Naive B cell (primary cell): Measurements from ENCODE around the gene SEMA3A. TPM values are rescaled to one million over a fixed set of nuclear protein-coding genes. Genes with fewer than 3 reads are reported as not detected.

Source experiments
- ATAC-seq, 2 donors: fragments of 150-1000 bp; cut with Tn5 transposase; 2 replicates each; pipeline ENCODE4 v1.10.0; 2021; ENCODE audit warnings: low read depth in 2 of 2, mild to moderate bottlenecking in 2 of 2, moderate library complexity in 2 of 2
- DNase-seq: peaks from one replicate; pipeline ENCODE4 v3.0.0; 2022
- H3K27ac Mint-ChIP-seq, 6 donors: one replicate each; pipeline ENCODE4 v1.8.0; 2020 to 2022; ENCODE audit warnings: mild to moderate bottlenecking in 6 of 6, mixed read lengths in 6 of 6, moderate library complexity in 5 of 6, inconsistent platforms in 2 of 6
- H3K27me3 Mint-ChIP-seq, 3 donors: one replicate each; pipeline ENCODE4 v1.8.0; 2021 to 2022; ENCODE audit warnings: mixed read lengths in 3 of 3, mild to moderate bottlenecking in 1 of 3
- H3K36me3 Mint-ChIP-seq, 2 donors: one replicate each; pipeline ENCODE4 v1.8.0; 2020 to 2022; ENCODE audit warnings: mixed read lengths in 2 of 2, inconsistent platforms in 1 of 2, mild to moderate bottlenecking in 1 of 2
- H3K4me1 Mint-ChIP-seq, 3 donors: one replicate each; pipeline ENCODE4 v1.8.0; 2020 to 2022; ENCODE audit warnings: mixed read lengths in 3 of 3, inconsistent platforms in 1 of 3, mild to moderate bottlenecking in 1 of 3, moderate library complexity in 1 of 3
- H3K4me3 Mint-ChIP-seq, 8 donors: one replicate each; pipeline ENCODE4 v1.8.0; 2020 to 2022; ENCODE audit warnings: mild to moderate bottlenecking in 8 of 8, mixed read lengths in 8 of 8, moderate library complexity in 8 of 8, inconsistent platforms in 2 of 8
- H3K9me3 Mint-ChIP-seq, 7 donors: one replicate each; pipeline ENCODE4 v1.8.0; 2020 to 2022; ENCODE audit warnings: mixed read lengths in 7 of 7, mild to moderate bottlenecking in 5 of 7, inconsistent platforms in 2 of 7, moderate library complexity in 1 of 7
- polyA plus RNA-seq, 6 donors: library from polyadenylated mRNA; unstranded; fragments of 300-500 nt; fragmentation: Illumina TruSeq; gene quantifications; one replicate each; pipeline ENCODE4 v1.2.3, GENCODE V29; 2021; ENCODE audit warnings: low read depth in 6 of 6

Gene SEMA3A
- polyA plus RNA-seq, 6 donors from 2014 or later: not detected

DNA sequence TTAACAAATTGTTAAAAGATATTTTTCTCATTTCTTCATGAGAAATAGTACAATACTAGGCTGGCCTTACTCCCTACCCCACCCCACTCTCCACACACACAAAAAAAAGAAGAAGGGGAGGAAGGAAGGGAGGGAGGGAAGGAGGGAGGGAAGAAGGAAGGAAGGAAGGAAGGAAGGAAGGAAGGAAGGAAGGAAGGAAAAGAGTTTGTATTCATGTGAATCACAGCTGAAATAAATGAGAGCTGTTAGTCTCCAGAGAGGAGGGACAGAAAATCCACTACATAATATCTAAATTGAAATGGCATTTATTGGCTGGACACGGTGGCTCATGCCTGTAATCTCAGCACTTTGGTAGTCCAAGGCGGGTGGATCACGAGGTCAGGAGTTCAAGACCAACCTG is 57.8 kb downstream of the SEMA3A start:
- H3K27ac Mint-ChIP-seq: no peak overlapping the region
- no peaks in the 10 kb centered on the region for H3K9me3 Mint-ChIP-seq
- H3K36me3 Mint-ChIP-seq: no peaks in the 10 kb centered on the region
- no peak for ATAC-seq
- no peaks in the 10 kb centered on the region for H3K4me1 Mint-ChIP-seq
- DNase-seq: no peak
- H3K4me3 Mint-ChIP-seq: no peak overlapping the region
- no peaks in the 10 kb centered on the region for H3K27me3 Mint-ChIP-seq

DNA sequence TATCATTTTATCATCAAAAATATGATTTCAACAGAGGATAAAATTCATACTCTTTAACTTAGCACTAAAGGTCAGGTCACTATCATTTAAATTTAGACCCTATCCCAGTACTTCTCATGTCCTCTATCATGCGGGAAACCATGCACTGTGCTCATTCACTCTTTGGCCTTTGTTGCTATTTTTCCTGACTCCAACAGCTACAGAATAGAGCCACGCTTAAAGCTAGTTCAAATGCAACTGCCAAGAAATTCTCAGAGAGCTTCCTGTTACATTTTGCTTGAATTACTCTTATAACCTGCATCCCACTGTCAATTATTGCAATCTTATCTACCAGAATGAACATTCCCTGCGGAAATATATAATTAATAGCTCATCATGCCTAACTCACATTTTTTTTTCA is 58.3 kb downstream of the SEMA3A start:
- DNase-seq (no peak), ATAC-seq (no peak)
- no peaks in the 10 kb centered on the region for H3K4me1 Mint-ChIP-seq
- H3K27me3 Mint-ChIP-seq: no peaks in the 10 kb centered on the region
- no peak overlapping the region for H3K4me3 Mint-ChIP-seq
- no peak overlapping the region for H3K27ac Mint-ChIP-seq
- H3K9me3 Mint-ChIP-seq: no peaks in the 10 kb centered on the region
- H3K36me3 Mint-ChIP-seq: no peaks in the 10 kb centered on the region

DNA sequence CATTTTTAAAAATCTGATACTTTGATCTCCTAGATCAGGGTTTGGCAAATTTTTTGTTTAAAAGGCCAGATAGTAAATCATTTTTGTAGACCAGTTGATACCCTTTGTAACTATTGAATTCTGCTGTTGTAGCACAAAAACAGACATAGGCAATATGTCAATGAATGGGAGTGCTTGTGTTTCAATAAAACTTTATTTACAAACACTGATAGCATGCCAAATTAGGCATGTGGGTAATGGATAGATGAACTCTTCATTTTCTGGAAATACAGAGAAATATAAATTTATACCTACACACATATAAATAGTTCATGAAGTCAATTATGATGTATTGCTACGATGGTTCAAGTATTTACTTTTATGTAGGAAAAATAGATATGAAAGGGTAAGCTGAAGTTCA is 60.4 kb downstream of the SEMA3A start:
- Mint-ChIP-seq H3K4me3 (no peak overlapping the region), H3K27me3 (no peaks in the 10 kb centered on the region), H3K9me3 (no peaks in the 10 kb centered on the region), H3K27ac (no peak overlapping the region), H3K36me3 (no peaks in the 10 kb centered on the region), H3K4me1 (no peaks in the 10 kb centered on the region)
- ATAC-seq (no peak), DNase-seq (no peak)

DNA sequence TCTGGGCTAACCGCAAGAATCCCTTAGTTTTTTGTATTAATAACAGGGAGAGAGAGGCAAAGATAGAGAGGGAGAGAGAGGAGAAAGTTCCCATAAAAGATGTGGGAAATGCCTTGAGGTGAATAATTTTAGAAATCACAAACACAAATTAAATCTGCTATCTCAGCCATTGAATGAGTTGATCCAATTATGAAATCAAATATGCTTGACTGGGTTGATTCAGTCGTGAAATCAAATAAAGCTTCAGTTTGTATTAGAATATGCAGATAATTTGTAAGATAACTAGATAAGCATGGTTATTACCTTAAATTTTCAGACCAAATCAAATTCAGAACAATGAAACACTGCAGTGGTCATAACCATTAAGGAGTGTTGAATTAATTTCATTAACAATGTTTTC is 68.9 kb downstream of the SEMA3A start:
- H3K4me3 Mint-ChIP-seq: no peak overlapping the region
- peaks cover 0 to 1% (median 0%) of the 10 kb centered on the region in 7 donors for H3K9me3 Mint-ChIP-seq
- H3K27ac Mint-ChIP-seq: no peak overlapping the region
- DNase-seq (no peak), ATAC-seq (no peak)
- no peaks in the 10 kb centered on the region for H3K4me1 Mint-ChIP-seq
- no peaks in the 10 kb centered on the region for H3K36me3 Mint-ChIP-seq
- no peaks in the 10 kb centered on the region for H3K27me3 Mint-ChIP-seq

DNA sequence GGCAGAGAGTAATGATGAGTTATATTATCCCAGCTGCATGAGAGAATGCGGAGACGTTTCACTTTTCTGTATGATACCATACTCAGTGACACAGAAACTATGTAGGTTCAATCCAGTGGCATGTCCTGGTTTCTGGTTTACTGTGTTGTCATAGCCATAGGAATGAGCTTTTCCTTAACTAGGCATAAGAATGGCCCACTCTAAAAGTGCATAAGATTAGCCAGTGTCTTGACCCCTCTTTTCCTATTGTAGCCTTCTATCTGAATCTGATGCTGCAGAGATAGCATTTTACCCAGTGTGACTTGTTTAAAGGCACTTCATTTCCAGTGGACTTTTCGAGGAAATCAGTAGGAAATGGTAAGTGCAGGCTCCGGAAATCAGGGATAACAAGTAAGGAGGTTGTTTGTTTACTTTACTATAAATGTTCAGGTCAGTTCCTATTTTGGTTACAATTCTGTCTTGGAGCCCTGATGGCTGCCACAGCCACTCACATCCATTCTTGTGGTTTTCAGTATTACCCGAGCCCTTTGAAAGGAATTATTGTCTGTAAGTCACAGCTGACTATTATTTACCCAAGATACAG is 70.5 kb downstream of the SEMA3A start:
- H3K4me1 Mint-ChIP-seq: no peaks in the 10 kb centered on the region
- no peak for DNase-seq
- H3K27ac Mint-ChIP-seq: no peak overlapping the region
- H3K4me3 Mint-ChIP-seq: no peak overlapping the region
- no peaks in the 10 kb centered on the region for H3K27me3 Mint-ChIP-seq
- H3K9me3 Mint-ChIP-seq: peaks cover 0 to 1% (median 0%) of the 10 kb centered on the region in 7 donors
- no peak for ATAC-seq
- no peaks in the 10 kb centered on the region for H3K36me3 Mint-ChIP-seq

DNA sequence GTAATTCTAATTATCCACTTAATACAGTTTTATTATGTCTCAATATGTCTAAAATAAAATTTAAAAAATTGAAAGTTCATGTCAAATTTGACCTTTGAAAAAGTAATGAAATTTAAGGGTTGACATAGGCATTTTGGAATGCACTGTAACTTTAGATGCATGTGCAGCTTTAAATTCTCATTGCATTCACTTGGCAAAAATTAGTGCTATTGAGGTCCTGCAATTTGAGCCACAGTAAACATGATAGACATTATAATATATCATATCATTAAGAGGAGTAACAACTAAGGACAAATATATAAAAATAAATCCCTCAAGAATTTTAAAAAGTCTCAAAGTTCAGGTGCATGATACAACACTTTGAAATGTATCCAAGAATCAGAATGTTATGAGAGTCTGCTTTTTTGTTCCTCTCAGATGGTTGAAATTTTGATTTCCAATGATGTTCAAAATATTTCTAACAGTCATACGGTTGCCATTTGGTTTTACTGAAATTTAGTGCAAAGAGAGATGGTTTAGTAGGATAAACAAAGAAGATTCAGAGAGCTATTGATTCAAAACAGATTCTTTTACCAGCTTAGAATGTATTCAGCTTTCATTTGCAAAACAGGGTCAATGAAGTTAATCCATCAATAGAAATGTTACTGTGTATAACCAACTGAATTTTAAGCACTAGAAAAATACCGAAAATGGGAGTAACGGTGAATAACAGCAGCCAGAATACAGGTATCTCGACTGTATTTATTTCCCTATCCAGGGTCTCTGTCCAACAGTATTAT is 71.8 kb downstream of the SEMA3A start:
- H3K4me1 Mint-ChIP-seq: no peaks in the 10 kb centered on the region
- no peak overlapping the region for H3K4me3 Mint-ChIP-seq
- DNase-seq (no peak), ATAC-seq (no peak)
- no peaks in the 10 kb centered on the region for H3K9me3 Mint-ChIP-seq
- H3K27ac Mint-ChIP-seq: no peak overlapping the region
- no peaks in the 10 kb centered on the region for H3K36me3 Mint-ChIP-seq
- H3K27me3 Mint-ChIP-seq: no peaks in the 10 kb centered on the region

DNA sequence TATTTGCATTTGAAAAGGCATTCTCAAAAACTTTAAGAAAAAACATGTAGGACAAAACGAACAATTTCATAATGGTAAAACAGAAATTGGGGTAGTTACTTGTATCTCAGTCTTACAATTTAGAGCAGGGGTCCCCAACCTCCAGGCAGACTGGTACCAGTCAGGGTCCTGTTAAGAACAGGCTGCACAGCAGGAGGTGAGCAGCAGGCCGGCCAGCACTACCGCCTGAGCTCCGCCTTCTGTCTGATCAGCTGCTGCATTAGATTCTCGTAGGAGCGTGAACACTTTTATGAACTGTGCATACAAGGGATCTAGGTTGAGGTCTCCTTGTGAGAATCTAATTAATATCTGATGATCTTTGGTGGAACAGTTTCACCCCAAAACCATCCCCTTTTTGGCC is 77.3 kb downstream of the SEMA3A start:
- ATAC-seq (no peak), DNase-seq (no peak)
- H3K27ac Mint-ChIP-seq: no peak overlapping the region
- no peaks in the 10 kb centered on the region for H3K9me3 Mint-ChIP-seq
- H3K4me1 Mint-ChIP-seq: no peaks in the 10 kb centered on the region
- H3K27me3 Mint-ChIP-seq: no peaks in the 10 kb centered on the region
- no peaks in the 10 kb centered on the region for H3K36me3 Mint-ChIP-seq
- H3K4me3 Mint-ChIP-seq: no peak overlapping the region

DNA sequence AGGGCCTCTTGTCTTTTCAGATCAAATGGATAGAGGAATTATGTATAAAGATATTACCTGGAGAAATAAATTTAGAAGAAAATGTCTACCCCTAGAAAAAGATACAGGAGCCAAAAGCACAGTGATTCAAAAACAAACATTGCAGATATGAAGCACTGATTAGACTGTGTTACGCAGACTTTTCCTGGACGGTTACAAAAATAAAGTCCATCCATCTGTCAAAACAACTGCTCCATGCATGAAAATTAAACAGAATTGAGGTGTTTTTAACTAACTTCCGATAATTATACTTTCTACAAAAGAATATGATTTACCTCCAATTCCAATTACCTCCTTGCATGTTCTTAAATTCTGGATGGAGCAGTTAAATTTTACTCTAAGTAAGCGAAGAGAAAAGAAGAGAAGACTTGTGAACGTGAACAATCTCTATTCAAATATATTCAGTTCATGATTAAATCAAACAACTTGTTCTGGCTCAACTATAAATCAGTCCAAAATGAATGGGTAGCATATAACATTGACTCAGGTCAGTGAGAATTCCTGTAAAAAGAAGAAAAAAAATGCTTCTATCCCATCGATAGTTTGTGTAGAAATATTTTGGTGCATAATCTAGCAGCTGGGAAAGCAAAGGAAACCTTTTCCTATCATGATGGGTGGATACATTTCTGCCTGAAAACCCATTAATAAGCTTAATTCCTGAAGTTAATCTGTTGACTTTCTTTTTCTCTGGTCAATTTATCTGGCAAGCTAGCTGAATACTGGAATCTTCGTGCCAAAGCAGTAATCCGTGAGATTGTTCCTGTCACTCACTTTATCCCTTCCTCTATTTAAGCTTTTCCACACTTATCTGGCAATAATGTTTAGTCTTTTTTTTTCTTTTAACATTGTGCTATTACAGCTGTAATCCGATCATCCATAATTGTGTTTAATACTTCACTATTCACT is 80.4 kb downstream of the SEMA3A start:
- no peaks in the 10 kb centered on the region for H3K27me3 Mint-ChIP-seq
- H3K9me3 Mint-ChIP-seq: no peaks in the 10 kb centered on the region
- no peaks in the 10 kb centered on the region for H3K36me3 Mint-ChIP-seq
- DNase-seq (no peak), ATAC-seq (no peak)
- no peaks in the 10 kb centered on the region for H3K4me1 Mint-ChIP-seq
- no peak overlapping the region for H3K27ac Mint-ChIP-seq
- H3K4me3 Mint-ChIP-seq: no peak overlapping the region

DNA sequence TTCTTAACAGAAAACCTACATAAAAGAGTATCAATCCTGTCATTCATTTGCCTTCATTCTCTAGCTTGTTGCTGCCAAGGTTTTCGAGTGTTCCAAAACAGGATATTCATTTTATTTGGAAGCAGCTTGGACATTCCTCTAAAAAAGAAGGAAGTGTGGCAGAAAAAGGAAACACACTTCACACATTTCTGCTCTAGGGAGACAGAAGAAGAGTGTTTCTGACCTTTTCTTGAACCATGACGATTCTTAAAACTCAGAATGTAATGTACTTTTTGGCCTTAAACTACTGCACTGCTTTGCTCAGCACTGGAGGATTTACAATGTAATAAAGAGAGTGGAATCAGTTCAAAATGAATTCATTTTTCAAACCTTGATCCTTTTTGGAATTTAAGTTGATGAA is 81.3 kb downstream of the SEMA3A start:
- H3K36me3 Mint-ChIP-seq: no peaks in the 10 kb centered on the region
- DNase-seq (no peak), ATAC-seq (no peak)
- peak overlapping the region in 1 of 6 donors; percentile 42 for H3K27ac Mint-ChIP-seq
- H3K9me3 Mint-ChIP-seq: no peaks in the 10 kb centered on the region
- no peaks in the 10 kb centered on the region for H3K27me3 Mint-ChIP-seq
- no peaks in the 10 kb centered on the region for H3K4me1 Mint-ChIP-seq
- no peak overlapping the region for H3K4me3 Mint-ChIP-seq

DNA sequence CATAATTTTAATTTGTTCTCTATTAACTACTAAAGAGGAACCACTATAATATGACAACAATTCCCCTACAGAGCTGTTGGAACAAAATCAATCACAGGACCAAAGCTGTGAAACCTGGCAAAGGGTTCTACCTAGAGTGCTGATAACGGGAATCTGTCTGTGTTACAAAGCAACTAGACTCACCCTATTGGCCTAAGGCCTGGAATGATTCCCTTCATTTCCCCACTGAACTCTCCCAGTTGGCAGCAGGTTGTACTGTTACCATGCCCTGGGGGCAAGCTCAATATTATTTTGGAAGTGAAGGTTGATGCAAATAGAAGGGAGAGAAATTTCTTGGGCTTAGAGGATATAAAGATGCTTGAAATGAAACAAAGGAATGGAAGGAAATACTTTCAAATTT is 81.8 kb downstream of the SEMA3A start:
- no peaks in the 10 kb centered on the region for H3K27me3 Mint-ChIP-seq
- no peak for DNase-seq
- H3K4me3 Mint-ChIP-seq: peak overlapping the region in 1 of 8 donors; percentile 31
- H3K27ac Mint-ChIP-seq: peak overlapping the region in 1 of 6 donors; percentile 42
- no peaks in the 10 kb centered on the region for H3K9me3 Mint-ChIP-seq
- no peak for ATAC-seq
- no peaks in the 10 kb centered on the region for H3K36me3 Mint-ChIP-seq
- H3K4me1 Mint-ChIP-seq: no peaks in the 10 kb centered on the region

DNA sequence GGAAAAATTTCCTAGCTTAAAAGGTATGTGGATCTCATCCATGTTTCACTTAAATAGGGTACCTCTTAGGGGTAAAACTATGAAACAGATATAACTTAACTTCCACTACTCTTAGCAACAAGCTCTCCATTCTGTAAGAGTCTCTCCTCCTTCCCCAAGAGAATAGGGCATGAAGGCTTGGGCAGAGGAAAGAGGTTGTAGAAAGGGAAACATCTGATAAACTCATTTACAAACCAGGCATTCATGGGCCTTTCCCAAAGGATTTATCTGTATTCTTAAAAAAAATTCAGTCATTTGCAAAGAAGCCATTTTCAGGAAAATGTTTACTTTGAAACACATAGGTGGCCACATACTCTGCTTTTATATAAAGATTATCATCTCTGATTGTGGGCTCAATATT is 82.7 kb downstream of the SEMA3A start:
- ATAC-seq: no peak
- Mint-ChIP-seq H3K9me3 (no peaks in the 10 kb centered on the region), H3K27ac (no peak overlapping the region), H3K4me3 (no peak overlapping the region), H3K36me3 (no peaks in the 10 kb centered on the region), H3K4me1 (no peaks in the 10 kb centered on the region), H3K27me3 (no peaks in the 10 kb centered on the region)
- no peak for DNase-seq

DNA sequence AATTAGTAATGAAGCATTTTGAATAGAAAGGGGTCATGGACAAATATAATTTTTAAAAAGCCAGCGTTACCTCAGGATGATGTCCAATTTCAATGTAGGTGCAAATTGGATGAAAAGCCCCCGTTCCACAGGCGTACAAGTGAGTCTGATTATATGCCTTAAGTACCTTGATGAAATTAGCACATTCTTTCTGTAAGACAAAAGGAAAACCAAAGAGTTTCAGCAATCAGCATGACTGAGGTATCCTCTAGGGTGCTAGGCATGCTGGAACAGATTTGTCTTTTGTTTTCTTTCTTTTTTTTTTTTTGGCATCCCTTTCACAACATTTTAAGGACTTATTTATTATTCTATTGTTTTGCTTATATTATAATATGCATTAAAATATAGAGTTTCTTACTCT is 84.2 kb downstream of the SEMA3A start:
- Mint-ChIP-seq H3K4me1 (no peaks in the 10 kb centered on the region), H3K9me3 (no peaks in the 10 kb centered on the region), H3K36me3 (no peaks in the 10 kb centered on the region), H3K27ac (no peak overlapping the region), H3K27me3 (no peaks in the 10 kb centered on the region), H3K4me3 (no peak overlapping the region)
- ATAC-seq: no peak
- no peak for DNase-seq

DNA sequence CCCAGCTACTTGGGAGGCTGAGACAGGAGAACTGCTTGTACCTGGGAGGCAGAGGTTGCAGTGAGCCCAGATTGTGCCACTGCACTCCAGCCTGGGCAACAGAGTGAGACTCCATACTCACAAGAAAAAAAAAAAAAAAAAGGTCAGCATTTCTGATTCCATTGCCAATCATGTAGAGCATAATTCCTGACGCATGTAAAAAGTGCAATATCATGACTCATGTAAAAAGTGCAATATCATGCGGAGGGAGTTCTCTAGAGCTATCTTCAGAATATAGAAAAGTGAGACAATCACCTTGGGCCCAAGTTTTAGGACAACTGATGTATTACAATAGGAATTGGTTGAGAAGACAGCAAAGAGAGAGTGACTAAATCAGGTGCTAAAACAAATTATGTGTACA is 85.8 kb downstream of the SEMA3A start:
- no peaks in the 10 kb centered on the region for H3K27me3 Mint-ChIP-seq
- no peaks in the 10 kb centered on the region for H3K36me3 Mint-ChIP-seq
- H3K4me1 Mint-ChIP-seq: no peaks in the 10 kb centered on the region
- DNase-seq: no peak
- ATAC-seq: no peak
- H3K9me3 Mint-ChIP-seq: no peaks in the 10 kb centered on the region
- no peak overlapping the region for H3K27ac Mint-ChIP-seq
- H3K4me3 Mint-ChIP-seq: no peak overlapping the region

DNA sequence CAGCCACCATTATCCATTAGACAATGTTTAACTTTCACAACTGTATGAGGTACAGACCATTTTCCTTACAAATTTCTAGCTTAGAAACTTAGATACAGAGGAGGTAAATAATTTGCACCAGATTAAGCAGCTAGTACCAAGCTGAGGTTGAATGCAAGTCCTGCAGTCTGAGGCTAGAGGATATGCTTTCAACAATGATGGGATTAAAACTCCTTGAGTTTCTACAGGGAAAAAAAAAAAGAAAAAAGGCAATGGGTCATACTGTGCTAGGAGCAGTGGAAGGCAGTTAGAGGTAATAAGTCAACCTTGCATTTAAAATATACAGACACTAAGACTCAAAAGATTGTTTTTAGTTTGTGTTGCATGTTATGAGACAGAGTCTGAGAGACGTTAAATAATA is 86.5 kb downstream of the SEMA3A start:
- H3K27ac Mint-ChIP-seq: no peak overlapping the region
- H3K9me3 Mint-ChIP-seq: no peaks in the 10 kb centered on the region
- no peaks in the 10 kb centered on the region for H3K4me1 Mint-ChIP-seq
- ATAC-seq (no peak), DNase-seq (no peak)
- no peaks in the 10 kb centered on the region for H3K36me3 Mint-ChIP-seq
- no peak overlapping the region for H3K4me3 Mint-ChIP-seq
- H3K27me3 Mint-ChIP-seq: no peaks in the 10 kb centered on the region
